Mesothelial cell of epicardium (in vitro differentiated cells): ENCODE results near the gene KRT82. TPM values are rescaled to one million over a fixed set of nuclear protein-coding genes. Genes with fewer than 3 reads are reported as not detected.

Source experiments
- DNase-seq, 2 experiments: peaks; one replicate each; pipeline ENCODE4 v3.0.0; 2021; ENCODE audit warnings: low spot score in 2 of 2; ENCODE audit not compliant: unreplicated experiment in 2 of 2
- H3K27ac Mint-ChIP-seq: 2 replicates; pipeline ENCODE4 v1.8.0; 2021; ENCODE audit warnings: mixed read lengths
- H3K27me3 Mint-ChIP-seq: 2 replicates; pipeline ENCODE4 v1.8.0; 2021; ENCODE audit warnings: low read depth, mixed read lengths
- H3K36me3 Mint-ChIP-seq: 2 replicates; pipeline ENCODE4 v1.8.0; 2021; ENCODE audit warnings: mixed read lengths
- H3K4me1 Mint-ChIP-seq: 2 replicates; pipeline ENCODE4 v1.8.0; 2021; ENCODE audit warnings: mixed read lengths
- H3K4me3 Mint-ChIP-seq: 2 replicates; pipeline ENCODE4 v1.8.0; 2021; ENCODE audit warnings: mild to moderate bottlenecking, moderate library complexity, mixed read lengths
- H3K9me3 Mint-ChIP-seq: 2 replicates; pipeline ENCODE4 v1.8.0; 2021; ENCODE audit warnings: mixed read lengths
- total RNA-seq: library from RNA; stranded (reverse); gene quantifications from 3 replicates; pipeline ENCODE4 v1.2.1, GENCODE V29; 2021
- TF ChIP-seq, protein P1 (sequence below): fragments of 200-600 bp; sonication (generic); IDR thresholded peaks from one replicate; pipeline ENCODE4 v1.5.0; 2021; ENCODE audit warnings: antibody characterized with exemption; ENCODE audit not compliant: unreplicated experiment

KRT82 gene
- total RNA-seq, 1 donor from 2014 or later = not detected

DNA sequence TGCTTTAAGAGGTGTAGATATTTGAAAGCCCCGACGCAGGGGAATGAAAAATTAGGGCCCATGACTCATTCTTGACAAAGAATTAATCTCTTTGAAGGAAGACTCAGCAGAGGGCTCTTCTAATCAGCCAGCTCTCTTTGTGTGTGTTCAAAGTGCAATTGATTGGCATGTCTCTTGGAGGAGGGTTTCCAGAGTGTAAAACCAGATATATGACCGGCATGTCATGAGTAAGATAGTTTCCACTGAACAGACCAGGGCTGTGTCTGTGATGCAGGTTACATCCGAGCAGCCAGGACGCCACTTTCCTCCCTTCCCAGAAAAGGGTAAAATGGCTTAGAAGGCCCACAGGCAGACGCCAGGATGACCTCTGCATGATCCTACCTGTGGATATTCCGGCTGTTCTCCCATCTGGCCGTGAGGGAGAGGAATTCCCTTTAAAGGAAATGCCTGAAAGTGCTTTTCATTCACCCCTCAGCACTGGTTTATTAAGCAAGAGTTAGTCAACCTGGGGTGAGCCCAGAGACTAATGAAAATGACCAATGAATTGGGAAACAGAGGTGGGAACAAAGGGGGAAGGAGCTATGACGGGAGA lies 35.3 kb upstream of the KRT82 start:
- H3K27ac Mint-ChIP-seq = peak overlapping the region; percentile 94
- peaks cover 2% of the 10 kb centered on the region for H3K27me3 Mint-ChIP-seq
- TF ChIP-seq, protein P1, sequence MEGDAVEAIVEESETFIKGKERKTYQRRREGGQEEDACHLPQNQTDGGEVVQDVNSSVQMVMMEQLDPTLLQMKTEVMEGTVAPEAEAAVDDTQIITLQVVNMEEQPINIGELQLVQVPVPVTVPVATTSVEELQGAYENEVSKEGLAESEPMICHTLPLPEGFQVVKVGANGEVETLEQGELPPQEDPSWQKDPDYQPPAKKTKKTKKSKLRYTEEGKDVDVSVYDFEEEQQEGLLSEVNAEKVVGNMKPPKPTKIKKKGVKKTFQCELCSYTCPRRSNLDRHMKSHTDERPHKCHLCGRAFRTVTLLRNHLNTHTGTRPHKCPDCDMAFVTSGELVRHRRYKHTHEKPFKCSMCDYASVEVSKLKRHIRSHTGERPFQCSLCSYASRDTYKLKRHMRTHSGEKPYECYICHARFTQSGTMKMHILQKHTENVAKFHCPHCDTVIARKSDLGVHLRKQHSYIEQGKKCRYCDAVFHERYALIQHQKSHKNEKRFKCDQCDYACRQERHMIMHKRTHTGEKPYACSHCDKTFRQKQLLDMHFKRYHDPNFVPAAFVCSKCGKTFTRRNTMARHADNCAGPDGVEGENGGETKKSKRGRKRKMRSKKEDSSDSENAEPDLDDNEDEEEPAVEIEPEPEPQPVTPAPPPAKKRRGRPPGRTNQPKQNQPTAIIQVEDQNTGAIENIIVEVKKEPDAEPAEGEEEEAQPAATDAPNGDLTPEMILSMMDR = no peak

GRCh38 chr12:52440821-52441319 lies 34.7 kb upstream of the KRT82 start:
- H3K9me3 Mint-ChIP-seq = no peaks in the 10 kb centered on the region
- H3K27me3 Mint-ChIP-seq = no peaks in the 10 kb centered on the region
- H3K27ac Mint-ChIP-seq = peak overlapping the region; percentile 94
- TF ChIP-seq, protein P1 = no peak
- no peak overlapping the region for H3K4me3 Mint-ChIP-seq
- peaks cover 60% of the 10 kb centered on the region for H3K4me1 Mint-ChIP-seq
- no peaks in the 10 kb centered on the region for H3K36me3 Mint-ChIP-seq
- no peak for DNase-seq

More for the DNA sequence above, 35.3 kb upstream of the KRT82 start:
- H3K9me3 Mint-ChIP-seq = no peaks in the 10 kb centered on the region
- DNase-seq = no peak
- H3K36me3 Mint-ChIP-seq = no peaks in the 10 kb centered on the region
- H3K4me1 Mint-ChIP-seq = peaks cover 55% of the 10 kb centered on the region
- no peak overlapping the region for H3K4me3 Mint-ChIP-seq

DNA sequence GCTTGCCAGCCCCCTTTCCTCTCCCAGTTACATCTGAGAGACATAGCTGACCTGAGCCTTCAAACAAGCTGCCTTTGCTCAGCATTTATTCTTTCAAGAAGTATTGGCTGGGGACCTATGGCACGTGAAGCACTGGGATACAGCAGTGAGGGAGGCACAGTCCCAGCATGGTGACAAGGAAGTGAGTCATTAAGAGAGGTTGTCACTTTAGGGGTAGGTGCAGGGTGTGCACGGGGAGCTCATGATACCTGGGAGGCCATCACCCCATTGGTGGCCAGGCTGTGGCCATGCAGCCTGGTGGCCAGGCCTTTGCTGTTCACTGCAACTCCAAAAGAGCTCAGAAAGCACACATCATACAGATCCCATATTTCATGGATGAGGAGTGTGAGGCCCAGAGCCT lies 33.7 kb upstream of the KRT82 start:
- TF ChIP-seq, protein P1 = no peak
- Mint-ChIP-seq H3K27me3 (no peaks in the 10 kb centered on the region), H3K4me1 (peaks cover 61% of the 10 kb centered on the region), H3K36me3 (no peaks in the 10 kb centered on the region), H3K9me3 (no peaks in the 10 kb centered on the region), H3K4me3 (no peak overlapping the region), H3K27ac (peak overlapping the region; percentile 51)
- DNase-seq = no peak

DNA sequence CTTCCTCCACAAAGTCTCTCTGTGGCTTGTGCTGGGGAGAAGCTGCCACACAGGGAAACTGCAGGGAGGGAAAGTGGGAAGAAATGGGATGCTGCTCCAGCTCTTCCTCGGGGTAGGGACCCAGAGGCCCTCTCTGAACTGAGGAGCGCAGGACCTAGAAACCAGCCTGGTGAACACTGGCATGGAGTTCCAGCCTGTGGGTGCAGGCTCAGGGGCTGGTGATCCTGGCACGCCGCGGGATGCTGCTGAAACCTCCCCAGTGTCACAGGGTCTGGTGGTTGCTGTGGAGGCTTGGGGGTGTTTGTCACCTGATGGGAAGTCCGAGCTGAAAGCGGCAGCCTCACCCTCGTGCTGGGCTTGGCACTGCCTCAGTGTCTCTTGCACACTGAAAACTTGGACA lies 33.3 kb upstream of the KRT82 start:
- no peak overlapping the region for H3K4me3 Mint-ChIP-seq
- no peak overlapping the region for H3K27ac Mint-ChIP-seq
- DNase-seq = no peak
- H3K27me3 Mint-ChIP-seq = no peaks in the 10 kb centered on the region
- H3K36me3 Mint-ChIP-seq = no peaks in the 10 kb centered on the region
- H3K9me3 Mint-ChIP-seq = no peaks in the 10 kb centered on the region
- TF ChIP-seq, protein P1 = no peak
- H3K4me1 Mint-ChIP-seq = peaks cover 61% of the 10 kb centered on the region

- H3K36me3 Mint-ChIP-seq = no peaks in the 10 kb centered on the region
These were observed 32.5 kb upstream of the KRT82 start for GRCh38 chr12:52438305-52439301.

More at GRCh38 chr12:52438305-52439301, 32.5 kb upstream of the KRT82 start:
- TF ChIP-seq, protein P1 = no peak
- no peaks in the 10 kb centered on the region for H3K9me3 Mint-ChIP-seq
- no peak overlapping the region for H3K27ac Mint-ChIP-seq
- H3K4me1 Mint-ChIP-seq = peaks cover 61% of the 10 kb centered on the region
- no peak overlapping the region for H3K4me3 Mint-ChIP-seq
- DNase-seq = no peak
- H3K27me3 Mint-ChIP-seq = no peaks in the 10 kb centered on the region
